HepG2 (cell line): ENCODE measurements around the gene TMCC2. TPM values are rescaled to one million over a fixed set of nuclear protein-coding genes. Genes with fewer than 3 reads are reported as not detected.

ENCODE experiments used
- BHLHE40 ChIP-seq: IDR thresholded peaks from 2 replicates; pipeline ENCODE4 v1.6.1; 2011; ENCODE audit warnings: low read length, improper control_type of control experiment
- HOXA5 ChIP-seq: sonication (generic); formaldehyde crosslinking; IDR thresholded peaks from 2 replicates; pipeline ENCODE4 v1.4.0; 2020; ENCODE audit warnings: missing genetic modification reagents
- ONECUT2 ChIP-seq: sonication (generic); formaldehyde crosslinking; IDR thresholded peaks from 2 replicates; pipeline ENCODE4 v1.4.0; 2020; ENCODE audit warnings: missing genetic modification reagents
- polyA plus RNA-seq, 8 experiments: library from polyadenylated mRNA; depleted of rRNA in 3 of 8; stranded (reverse) in 7 of 8; unstranded in 1 of 8; fragments of >200 nt; fragmentation: Illumina TruSeq in 4 of 8; extraction: Trizol in 4 of 8; gene quantifications; 2 replicates each; pipeline versions ENCODE4 v1.2.1 to v1.2.3, GENCODE V29; 2011 to 2016; ENCODE audit warnings: low read depth in 4 of 8, missing spikeins in 1 of 8, mixed read lengths in 1 of 8; ENCODE audit not compliant: insufficient read depth in 1 of 8
- total RNA-seq, 5 experiments: library from RNA; depleted of rRNA; stranded (reverse); fragments of >200 nt; fragmentation: Illumina TruSeq; extraction: Trizol; gene quantifications; 2 replicates each; pipeline ENCODE4 v1.2.3, GENCODE V29; 2016; ENCODE audit warnings: low read depth in 1 of 5
- TF ChIP-seq, protein P1 (sequence below): IDR thresholded peaks from 2 replicates; pipeline ENCODE4 v1.4.0; 2020; ENCODE audit warnings: mild to moderate bottlenecking, missing genetic modification reagents
- TF ChIP-seq, protein P2 (sequence below): IDR thresholded peaks from 2 replicates; pipeline ENCODE4 v1.6.1; 2016; ENCODE audit warnings: missing biosample characterization, missing genetic modification reagents, low read depth

The TMCC2 gene
- total and polyA plus RNA-seq, 2 of the 13 experiments (the other 11 are each of a cell fraction or from before 2014, with no cell fraction given), result 0.12 to 0.24 TPM

DNA sequence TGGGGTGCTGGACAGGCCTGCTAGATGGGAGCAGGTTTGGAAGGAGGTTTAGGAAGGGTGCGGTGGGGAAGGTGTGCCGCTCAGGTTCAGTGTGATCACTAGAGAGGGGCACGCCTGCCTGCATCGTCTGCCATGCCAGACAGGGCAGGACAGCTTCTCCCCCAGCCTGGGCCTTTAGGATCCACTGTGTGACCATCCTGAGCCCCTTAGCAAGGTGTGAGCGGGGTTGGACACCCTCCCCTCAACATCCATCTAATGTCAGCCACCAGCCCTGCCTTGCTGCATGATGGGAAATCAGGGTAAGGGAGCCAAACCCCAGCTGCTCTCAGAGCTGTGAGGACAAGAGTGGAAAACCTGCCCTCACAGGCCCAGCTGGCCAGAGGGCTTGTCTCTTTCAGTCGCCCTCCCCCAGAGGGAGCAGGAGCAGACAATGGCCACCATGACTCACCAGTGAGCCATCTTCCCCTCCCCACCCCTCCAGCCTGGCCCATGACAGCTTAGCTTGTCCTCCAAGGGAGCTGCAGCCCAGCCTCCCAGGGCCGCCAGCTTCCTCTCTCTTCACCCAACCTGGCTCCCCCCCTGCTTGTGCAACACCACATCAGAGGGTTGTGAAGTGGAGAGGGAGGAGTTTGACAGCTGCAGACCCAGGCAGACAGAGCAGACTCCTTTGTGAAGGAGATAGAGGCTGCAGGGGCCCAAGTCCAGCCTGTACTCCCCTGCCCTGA is 56.8 kb downstream of the TMCC2 start (continued):
- TF ChIP-seq, protein P1, sequence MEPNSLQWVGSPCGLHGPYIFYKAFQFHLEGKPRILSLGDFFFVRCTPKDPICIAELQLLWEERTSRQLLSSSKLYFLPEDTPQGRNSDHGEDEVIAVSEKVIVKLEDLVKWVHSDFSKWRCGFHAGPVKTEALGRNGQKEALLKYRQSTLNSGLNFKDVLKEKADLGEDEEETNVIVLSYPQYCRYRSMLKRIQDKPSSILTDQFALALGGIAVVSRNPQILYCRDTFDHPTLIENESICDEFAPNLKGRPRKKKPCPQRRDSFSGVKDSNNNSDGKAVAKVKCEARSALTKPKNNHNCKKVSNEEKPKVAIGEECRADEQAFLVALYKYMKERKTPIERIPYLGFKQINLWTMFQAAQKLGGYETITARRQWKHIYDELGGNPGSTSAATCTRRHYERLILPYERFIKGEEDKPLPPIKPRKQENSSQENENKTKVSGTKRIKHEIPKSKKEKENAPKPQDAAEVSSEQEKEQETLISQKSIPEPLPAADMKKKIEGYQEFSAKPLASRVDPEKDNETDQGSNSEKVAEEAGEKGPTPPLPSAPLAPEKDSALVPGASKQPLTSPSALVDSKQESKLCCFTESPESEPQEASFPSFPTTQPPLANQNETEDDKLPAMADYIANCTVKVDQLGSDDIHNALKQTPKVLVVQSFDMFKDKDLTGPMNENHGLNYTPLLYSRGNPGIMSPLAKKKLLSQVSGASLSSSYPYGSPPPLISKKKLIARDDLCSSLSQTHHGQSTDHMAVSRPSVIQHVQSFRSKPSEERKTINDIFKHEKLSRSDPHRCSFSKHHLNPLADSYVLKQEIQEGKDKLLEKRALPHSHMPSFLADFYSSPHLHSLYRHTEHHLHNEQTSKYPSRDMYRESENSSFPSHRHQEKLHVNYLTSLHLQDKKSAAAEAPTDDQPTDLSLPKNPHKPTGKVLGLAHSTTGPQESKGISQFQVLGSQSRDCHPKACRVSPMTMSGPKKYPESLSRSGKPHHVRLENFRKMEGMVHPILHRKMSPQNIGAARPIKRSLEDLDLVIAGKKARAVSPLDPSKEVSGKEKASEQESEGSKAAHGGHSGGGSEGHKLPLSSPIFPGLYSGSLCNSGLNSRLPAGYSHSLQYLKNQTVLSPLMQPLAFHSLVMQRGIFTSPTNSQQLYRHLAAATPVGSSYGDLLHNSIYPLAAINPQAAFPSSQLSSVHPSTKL (CRISPR knock-in tag), result peak; percentile 77
- TF ChIP-seq, protein P2, sequence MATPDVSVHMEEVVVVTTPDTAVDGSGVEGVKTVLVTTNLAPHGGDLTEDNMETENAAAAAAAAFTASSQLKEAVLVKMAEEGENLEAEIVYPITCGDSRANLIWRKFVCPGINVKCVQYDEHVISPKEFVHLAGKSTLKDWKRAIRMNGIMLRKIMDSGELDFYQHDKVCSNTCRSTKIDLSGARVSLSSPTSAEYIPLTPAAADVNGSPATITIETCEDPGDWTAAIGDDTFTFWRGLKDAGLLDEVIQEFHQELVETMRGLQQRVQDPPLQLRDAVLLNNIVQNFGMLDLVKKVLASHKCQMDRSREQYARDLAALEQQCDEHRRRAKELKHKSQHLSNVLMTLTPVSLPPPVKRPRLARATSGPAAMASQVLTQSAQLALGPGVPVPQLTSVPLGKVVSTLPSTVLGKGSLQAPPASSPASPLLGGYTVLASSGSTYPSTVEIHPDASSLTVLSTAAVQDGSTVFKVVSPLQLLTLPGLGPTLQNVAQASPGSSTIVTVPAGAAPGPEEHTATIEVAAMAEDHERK (CRISPR knock-in tag), result no peak
- TF ChIP-seq HOXA5 (CRISPR knock-in tag) (no peak), BHLHE40 (no peak), ONECUT2 (CRISPR knock-in tag) (no peak)
